ENCODE results near the gene DES.
"Not testable (repeated sequence)": the region's sequence is repeated elsewhere in the genome, so short reads cannot be mapped to it uniquely, and the experiment has no call there.

The DES gene
- 0 to 2.0 (median 0.05) reads per million in 17 experiments for total RNA-seq

DNA sequence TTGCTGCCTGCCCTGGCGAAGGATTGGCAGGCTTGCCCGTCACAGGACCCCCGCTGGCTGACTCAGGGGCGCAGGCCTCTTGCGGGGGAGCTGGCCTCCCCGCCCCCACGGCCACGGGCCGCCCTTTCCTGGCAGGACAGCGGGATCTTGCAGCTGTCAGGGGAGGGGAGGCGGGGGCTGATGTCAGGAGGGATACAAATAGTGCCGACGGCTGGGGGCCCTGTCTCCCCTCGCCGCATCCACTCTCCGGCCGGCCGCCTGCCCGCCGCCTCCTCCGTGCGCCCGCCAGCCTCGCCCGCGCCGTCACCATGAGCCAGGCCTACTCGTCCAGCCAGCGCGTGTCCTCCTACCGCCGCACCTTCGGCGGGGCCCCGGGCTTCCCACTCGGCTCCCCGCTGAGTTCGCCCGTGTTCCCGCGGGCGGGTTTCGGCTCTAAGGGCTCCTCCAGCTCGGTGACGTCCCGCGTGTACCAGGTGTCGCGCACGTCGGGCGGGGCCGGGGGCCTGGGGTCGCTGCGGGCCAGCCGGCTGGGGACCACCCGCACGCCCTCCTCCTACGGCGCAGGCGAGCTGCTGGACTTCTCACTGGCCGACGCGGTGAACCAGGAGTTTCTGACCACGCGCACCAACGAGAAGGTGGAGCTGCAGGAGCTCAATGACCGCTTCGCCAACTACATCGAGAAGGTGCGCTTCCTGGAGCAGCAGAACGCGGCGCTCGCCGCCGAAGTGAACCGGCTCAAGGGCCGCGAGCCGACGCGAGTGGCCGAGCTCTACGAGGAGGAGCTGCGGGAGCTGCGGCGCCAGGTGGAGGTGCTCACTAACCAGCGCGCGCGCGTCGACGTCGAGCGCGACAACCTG lies at the start of gene DES:
Gene DES (plus strand): TSS at position 223 of the 857 bp plus-strand sequence. CDS start 86 bp downstream, at position 309.
- DNase-seq, result no peak

DNA sequence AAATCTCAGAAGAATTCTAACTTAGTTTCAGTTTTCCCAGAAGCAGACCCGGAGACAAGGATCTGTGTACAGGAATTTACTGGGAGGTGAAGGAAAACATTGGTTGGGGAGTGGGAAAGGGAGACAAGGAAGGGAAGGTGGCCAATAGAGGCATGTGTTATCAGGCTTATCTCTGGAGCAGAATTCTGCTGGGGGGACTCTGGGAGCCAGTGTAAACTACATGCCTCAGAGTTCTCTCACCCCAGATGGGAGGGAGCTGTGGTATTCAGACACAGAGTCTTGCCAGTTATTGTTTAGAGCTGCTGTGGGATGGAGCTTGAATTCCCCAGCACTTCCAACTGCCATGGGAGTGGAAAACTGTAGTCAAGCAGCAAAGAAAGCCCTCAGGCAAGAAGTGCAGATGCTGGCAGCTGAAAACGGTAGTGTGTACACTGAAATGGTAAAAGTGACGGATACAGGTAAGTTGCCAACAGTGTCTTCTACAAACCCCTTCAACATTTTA lies 49.4 kb upstream of the DES start:
- no peak for DNase-seq

DNA sequence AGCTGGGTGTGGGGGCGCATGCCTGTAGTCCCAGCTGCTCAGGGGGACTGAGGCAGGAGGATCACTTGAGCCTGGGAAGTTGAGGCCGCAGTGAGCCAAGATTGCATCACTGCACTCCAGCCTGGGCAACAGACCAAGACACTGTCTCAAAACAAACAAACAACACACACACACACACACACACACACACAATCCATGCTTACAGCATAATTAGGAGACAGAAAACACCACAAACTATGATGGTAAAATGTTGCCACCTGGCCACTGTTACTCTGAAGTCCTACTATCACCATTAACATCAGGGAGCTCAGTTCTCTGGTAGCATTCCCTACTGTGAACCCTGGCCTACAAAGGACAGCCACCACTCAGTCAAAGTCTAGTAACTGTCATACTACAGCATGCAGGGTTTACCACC lies 48.7 kb upstream of the DES start:
- DNase-seq, result no peak

DNA sequence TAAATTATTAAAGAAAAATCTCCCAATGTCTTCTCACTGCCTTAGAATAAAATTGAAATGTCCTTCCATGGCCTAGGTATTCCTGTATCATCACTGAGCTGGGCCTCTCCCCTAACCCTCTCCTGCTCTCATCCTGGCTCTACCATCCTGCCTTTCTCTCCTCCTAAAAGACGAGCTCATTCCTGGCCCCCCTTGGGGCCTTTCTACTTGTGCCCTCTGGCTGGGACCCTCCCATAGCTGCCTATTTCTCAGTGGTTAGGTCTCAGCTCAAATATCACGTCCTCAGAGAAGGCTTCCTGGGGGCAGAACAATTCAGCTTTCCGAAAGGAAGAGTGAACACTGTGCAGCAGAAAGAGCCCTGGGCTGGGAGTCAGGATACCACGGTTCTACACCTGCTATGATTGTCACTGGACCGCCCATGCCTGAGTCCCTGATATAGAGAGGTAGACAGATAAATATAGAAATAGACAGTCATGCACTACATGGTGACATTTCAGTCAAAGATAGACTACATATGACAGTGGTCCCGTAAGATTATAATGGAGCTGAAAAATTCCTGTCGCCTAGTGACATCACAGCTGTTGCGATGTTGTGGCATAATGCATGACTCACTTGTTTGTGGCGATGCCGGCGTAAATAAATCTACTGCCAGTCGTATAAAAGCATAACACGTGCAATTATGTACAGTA lies 39.9 kb upstream of the DES start:
- DNase-seq, result no peak

DNA sequence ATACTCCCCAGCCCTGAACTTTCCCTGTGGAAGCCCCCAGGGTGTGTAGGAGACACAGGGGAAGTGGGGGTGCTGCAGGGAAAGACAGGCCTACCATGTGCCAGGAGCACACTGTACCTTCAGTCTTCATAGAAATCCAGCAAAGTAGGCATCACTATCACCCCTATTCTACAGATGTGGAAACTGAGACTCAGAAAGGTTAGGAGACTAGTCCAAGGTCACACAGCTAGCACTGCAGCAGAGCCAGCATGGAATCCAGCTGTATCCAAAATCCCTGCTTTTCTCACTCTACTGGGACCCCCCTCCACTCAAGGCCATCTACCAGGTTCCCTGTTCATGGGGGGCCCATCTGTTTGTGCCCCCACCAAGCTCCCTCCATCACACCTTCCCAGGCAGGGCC lies 37.3 kb upstream of the DES start:
- DNase-seq, result no peak

DNA sequence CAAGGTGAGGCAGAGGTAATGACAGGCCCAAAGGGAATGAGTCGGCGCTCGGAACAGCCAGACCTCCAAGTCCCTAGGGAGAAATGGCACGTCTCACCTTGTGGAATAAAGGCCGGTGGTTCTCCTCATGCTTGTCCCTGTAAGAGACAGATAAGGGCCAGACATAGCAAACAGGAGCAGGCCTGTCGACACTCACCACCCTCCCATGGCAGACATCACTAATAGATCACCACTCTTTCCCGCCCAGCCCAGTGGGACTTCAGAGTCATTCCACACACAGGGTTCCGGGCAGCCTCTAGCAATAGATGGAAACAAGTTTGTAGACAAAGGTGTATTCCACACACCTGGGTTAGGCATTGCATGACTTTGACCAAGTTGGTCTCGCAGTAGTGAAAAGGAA lies 36.7 kb upstream of the DES start:
- DNase-seq, result no peak

DNA sequence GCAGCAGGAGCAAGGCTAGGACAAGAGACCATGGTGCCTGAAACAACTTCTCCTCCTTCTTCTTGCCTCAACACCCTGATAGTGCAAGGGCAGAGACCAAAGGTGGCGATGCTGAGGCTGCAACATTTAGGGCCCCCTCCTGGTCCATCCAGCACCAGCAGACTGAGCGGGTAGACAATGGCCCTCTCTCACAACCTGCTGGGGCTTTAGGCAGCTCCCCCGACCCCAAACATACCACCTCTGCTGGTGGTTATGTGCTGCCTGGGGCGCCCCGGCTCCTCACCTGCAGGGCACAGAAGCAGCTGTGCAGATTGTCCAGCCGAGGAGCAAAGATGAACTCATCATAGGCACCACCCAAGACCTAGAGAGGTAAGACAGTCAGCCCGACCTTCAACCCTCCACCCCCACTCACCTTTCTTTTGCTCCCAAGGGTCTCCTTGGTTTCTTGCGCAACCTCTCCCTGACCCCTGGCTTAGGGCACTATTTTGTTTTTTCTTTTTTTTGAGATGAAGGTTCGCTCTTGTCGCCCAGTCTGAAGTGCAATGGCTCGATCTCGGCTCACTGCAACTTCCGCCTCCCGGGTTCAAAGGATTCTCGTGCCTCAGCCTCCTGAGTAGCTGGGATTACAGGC lies 34.0 kb upstream of the DES start:
- no peak for DNase-seq

DNA sequence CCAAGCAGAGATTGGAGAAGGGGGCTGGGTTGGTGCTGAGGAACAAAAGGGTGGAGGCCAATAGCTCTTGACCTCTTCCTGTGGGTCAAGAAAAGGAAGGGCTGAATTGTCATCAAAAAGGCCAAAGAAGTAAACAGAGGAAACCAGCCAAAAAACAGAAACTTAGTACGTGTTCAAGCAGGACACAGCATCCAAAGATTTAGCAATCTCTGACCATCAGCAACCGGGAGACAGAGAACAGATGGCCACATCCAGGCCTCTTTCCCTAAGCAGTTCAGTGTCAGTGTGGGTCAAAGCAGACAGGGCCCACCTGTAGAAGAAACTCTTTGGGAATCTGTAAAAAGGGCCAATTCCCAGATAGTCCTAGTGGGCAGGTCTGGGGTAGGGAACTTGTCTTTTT lies 33.3 kb upstream of the DES start:
- no peak for DNase-seq

DNA sequence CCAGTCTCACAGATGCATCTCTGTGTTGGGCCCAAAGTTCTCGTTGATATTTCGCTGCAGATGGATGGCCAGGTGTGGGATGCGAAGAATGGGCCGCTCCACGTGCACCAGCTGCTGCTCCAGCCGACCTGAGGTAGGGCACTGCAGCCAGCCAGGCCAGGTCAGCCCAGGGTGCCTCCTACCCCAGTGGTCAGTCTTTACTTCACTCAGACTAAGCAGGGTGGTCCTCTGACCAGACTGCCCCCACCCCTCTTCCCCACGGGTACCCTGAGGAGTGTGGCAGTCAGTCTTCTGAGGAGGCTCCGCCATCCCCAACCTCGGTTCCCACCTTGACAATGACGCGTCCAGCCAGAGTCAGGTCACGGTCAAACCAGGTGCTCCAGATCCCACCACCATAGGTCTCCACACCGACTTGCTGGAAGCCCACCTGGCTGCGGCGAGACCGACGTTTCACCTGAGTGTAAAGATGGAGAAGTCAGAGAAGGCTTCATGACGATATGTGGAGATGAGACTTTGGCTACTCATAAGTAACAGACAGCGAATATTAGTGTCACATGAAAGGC lies 32.1 kb upstream of the DES start:
- no peak for DNase-seq

DNA sequence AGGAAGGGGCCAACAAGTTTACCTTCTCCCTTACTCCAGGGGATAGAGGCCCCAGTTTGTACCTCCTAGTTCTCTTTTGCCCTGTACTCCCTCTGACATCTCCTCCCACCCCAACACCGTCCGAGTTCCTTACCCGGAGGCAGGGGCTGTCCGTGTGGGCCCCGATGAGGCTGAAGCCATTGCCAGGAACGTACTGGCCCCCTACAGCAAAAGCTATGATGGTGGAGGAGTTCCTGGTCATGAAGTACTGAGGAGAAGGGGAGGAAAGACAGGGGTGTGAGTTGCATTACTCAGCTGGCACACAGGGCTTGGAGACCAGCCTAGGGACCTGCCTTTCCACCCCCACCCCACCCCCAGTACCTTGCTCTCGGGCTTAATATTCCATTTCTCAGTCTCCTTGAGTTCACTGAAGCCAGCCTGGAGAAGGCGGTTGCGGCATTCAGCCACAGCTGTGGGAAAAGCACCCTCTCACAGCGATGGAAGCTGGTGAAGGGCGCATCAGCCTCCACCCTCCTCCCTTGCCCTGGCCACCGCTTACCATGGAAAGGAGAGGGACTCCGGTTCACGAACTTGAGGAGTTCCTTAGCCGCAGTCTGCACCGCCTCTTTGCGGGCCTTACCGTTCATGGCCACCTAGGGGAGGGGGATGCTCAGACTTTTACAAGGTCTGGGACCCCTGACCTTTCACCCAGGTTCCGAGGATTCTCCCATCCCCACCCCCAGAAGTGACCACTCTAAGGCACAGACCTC lies 31.5 kb upstream of the DES start:
- peak in 1 of 4 experiments; percentile 17 for DNase-seq

DNA sequence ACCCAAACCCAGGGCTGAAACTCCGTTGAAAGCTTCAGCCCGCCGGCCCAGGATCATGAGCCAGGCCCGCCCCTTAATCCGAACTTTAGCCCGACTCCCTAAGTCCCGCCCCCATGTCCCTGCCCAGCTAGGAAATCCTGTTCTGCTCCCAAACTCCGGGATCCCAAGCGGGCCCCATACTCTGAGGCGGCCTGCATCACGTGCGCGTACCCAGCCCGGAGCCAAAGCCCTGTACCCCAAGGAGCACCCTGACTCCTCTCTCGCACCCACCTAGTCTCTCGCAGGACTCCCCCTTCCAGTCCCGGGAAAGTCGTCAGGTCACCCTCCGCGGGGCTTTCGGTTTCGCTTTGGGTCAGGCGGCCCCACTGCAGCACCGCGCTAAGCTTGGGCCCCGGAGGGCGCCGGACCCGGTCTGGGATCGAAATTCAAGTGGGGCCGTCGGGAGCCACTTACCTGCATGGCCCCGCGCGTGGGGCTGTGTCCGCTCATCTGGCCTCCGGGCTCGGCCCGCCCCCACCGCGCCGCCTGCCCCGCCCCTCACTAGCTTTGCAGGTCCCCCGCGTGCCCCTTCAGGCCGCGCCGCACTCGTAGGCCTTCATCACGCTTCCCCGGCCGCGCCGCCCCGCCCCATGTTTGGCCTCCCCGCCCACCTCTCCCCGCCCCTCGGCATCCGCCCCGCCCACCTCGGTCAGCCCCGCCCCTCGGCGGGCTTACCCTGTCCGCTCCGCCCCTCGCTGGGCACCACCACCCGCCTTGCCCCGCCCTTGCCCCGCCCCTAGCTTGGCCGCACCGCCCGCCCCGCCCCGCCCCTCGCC lies 30.7 kb upstream of the DES start, which contains the start of gene DNPEP:
Gene DNPEP (minus strand): TSS at position 607 of the 815 bp plus-strand sequence. CDS start 118 bp downstream, at position 489.
- DNase-seq, result peak; percentile 95 to 99 (median 98)

DNA sequence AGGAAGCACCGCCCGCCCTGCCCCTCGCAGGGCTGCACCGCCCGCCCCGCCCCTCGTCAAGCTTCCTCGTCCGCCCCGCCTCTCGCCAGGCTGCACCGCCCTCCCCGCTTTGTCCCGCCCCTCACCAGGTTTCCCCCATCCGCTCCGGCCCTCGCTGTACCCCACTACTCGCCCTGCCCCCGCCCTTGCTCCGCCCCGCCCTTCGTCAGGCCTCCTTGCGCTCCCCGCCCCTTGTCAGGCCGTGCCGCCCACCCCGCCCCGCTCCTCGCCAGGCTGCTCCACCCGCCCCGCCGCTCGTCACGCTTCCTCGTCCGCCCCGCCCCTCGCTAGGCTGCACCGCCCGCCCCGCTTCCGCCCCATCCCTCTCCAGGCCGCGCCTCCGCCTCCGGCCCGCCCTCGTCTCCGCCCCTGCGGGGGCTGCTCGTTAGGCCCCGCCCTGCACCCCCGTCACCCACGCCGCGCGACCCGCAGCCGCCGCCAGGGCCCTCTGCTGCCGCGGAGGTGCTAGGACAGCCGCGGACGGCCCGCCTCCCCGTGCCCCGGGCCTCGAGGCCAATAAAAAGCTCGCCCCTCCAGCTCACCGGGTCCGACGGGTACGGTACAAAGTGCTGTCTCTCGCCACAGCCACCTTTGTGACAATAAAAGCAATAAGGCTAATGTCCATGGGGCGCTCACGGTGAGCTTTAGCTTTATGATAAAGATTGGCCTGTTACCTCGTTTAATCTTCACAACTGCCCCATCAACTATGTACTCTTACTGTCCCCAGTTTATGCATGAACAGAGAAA lies 29.9 kb upstream of the DES start:
- DNase-seq, result peak; percentile 98 to 100 (median 98)

DNA sequence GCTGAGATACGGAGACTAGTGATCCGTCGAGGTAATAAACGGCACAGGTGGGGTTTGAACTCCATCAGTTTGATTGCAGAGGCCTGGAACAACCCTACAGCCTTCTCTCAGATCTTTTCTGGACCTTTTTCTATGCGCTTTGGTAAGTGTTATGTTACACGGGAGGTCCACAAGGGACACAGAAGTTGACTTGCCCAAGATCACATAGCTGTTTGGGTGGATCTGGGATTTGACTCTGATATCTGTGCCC lies 29.3 kb upstream of the DES start:
- no peak for DNase-seq

DNA sequence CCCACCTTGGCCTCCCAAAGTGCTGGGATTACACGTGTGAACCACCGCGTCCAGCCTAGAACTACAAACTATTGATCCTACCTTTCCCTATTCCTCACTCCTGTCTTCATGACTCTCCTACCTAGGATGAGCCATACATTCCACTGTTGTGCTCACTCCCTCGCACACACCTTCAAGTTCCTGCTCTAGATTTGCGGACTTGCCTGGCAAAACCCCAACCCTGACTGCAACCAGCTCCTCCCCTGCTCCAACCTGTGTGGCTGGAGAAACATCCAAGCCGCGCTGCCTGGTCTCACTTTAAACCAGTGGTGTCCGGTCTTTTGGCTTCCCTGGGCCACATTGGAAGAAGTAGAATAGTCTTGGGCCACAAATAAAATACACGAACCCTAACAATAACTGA lies 25.4 kb upstream of the DES start:
- DNase-seq, result no peak

DNA sequence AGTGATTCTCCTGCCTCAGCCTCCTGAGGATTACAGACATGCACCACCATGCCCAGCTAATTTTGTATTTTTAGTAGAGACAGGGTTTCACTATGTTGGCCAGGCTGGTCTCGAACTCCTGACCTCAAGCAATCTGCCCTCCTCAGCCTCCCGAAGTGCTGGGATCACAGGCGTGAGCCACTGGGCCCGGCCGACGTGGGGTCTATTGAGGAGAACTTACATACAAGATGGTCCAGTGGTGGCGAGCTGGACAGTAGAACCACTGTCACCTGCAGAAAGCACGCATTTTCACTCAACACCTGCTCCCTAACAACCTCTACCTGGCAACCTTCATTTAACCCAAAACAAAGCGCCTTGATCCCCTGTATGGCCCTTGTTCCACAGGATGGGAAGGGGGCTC lies 23.1 kb upstream of the DES start:
- not testable (repeated sequence) for DNase-seq

DNA sequence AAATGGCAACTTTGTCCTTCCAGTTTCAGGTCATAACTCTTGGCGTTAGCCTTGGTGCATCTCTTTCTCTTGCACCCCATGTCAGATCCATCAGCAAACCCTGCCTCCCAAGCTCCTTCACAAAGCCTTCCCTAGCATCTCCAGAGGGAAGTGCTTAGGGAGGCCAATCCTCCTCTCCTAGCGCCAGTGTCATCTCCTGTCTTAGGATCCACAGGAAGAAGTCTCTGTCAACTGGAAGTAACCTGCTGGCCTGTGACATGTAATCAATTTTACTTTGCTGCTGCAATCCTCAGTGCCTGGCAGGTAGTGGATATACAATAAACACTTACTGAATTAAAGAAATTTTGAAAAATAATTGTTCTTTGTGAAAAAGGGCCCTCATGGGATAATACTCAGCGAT lies 22.6 kb upstream of the DES start:
- DNase-seq, result no peak

DNA sequence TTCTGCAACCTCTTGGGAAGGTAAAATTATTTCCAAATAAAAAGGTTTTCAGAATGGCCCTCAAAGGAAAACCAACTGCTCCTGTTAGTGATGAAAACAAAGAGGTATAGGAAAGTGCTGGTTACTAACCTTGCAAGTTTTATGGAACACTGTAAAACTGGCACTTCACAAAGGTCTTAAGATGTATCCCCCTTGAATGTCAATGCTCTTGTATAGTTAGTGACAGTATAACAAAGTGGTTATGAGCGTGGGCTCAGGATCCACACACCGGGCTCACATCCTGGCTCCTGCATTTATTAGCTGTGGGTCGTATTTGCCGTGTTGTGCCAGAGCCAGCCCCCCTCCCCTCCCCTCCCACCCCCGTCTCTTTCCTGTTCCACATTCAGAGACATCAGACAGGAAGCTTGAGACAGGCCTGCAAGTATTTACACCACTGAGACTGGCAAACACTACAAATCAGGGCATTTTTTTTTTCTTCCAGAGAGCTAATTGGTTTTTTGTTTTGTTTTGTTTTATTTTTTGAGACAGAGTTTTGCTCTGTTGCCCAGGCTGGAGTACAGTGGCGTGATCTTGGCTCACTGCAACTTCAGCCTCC lies 21.2 kb upstream of the DES start:
- DNase-seq, result peak in 3 of 4 experiments; percentile 51 to 61 (median 52)

DNA sequence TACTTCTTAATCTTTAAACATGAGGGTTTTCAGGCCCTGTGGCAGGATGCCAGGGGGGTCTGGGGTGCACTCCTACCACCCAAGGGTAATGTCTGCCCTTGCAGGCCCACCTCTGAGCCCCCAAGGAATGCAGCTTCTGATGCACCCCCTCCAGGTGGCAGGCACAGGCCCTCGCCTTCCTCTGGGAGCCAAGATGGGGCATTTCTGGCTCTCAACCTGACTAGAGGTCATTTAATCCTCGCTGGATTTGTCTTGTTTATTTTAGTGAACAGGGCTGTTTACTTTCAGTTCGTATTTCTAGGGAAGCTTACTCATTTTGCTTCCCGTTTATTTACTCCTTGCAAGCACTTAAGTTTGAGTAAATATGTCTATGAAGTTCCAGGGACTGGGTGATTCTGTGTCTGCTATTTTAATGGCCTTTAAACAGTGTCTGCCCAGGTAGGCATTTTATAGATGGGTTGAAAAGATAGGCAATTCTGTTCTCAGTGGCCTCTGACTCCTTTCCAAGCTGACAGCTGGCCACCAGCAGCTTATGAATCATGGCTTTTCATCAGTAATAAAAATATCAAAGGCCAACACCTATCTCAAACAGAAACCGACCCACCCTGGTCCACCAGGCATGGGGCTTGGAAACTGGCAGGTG lies 19.3 kb upstream of the DES start:
- DNase-seq, result no peak

DNA sequence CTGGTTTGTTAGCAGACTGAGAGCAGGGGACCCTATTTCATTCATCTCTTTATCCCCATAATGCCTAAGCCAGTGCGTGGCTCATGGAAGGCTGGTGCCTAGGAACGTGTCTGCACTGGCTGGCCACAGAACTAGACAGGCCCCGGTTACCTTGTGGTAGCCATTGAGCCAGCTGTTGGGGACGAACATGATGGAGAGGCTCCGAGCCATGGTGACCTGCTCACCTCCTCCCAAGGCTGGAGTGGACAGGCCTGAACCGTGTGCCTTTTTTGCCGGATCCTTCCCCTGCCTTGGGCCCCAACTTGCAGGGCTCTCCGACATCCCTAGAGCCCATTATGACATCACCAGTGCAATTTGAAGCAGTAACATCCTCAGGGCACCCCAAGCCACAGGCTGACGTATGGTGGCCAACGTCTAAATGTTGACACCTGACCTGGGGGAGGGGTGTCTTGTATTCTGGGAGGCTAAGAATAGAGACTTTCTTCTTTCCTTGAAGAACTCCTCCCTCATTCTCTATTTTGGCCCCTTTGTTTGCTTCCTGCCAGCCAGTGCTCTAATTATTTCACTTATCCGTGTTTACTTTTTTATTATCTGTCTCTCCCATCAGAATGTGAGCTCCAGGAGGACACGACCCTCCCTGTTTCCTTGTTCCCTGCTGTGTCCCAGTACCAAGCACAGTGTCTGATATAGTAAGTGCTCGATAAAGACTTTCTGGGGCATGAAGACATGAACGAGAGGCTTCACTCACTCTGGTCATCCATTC lies 18.3 kb upstream of the DES start:
- DNase-seq, result no peak

Measured in suppressor macrophage (primary cell).